Measurements from ENCODE around the gene SIAH3.

DNA sequence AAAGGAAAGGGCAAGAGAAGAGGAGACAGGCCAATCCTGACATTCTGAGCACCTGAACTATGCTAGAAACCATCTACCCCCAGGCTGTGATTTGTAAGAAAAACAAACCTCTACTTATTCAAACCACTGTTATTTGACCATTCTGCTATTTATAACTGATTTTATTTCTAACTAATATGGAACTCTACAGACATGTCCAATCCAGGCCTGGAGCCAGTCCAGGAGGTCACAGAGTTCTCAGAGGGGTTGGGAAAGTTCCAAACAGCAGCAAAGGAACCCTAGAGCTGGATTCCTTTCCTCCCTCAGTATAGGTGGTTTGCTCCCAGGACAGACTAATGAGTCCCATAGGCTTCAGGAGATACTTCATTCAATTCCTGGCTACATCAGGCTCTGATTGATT is 24.2 kb downstream of the SIAH3 start:
- TF ChIP-seq MXI1 (conservative IDR thresholded peaks at IDR 0.05; ENCODE audit: poor library complexity, severe bottlenecking): no peak
- TF ChIP-seq EZH2 (IDR thresholded peaks at IDR 0.05; ENCODE audit: borderline replicate concordance, insufficient read depth, low read length, poor library complexity, severe bottlenecking): no peak

All from neural cell (in vitro differentiated cells).